22Rv1 (cell line): Measurements from ENCODE around the gene IKZF3.

Source experiments
- ZFX ChIP-seq: fragments of 450-650 bp; IDR thresholded peaks from 2 replicates; pipeline ENCODE4 v1.6.1; 2017; ENCODE audit warnings: antibody characterized with exemption, borderline replicate concordance
- TF ChIP-seq, protein P1 (sequence below): fragments of 450-650 bp; IDR thresholded peaks from 2 replicates; pipeline ENCODE4 v1.5.1; 2017; ENCODE audit warnings: mild to moderate bottlenecking

DNA sequence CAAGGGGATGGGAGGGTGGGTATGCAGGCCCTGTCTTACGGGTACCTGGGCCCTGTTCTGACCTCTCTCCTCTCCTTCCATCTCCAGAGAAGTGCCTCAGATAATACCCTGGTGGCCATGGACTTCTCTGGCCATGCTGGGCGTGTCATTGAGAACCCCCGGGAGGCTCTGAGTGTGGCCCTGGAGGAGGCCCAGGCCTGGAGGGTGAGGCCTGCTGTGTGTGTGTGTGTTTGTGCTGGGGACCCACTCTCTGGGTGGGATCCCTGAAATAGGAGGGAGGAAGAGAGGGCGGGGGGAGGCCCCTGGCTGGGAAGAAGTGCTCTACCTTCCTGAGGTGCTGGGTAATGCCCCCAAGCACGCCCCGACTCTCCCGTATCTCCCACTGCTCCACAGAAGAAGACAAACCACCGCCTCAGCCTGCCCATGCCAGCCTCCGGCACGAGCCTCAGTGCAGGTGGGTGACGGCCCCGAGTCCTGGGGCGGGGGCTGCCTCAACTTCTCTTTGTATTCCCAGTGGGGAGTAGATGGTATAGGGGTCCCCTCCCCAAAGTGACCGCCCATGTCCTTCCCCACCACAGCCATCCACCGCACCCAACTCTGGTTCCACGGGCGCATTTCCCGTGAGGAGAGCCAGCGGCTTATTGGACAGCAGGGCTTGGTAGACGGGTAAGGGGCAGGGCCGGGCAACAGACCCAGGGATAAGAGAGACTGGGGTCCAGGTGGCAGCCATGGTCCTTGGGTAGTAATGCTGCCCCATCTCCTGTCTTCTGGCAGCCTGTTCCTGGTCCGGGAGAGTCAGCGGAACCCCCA lies 118.6 kb downstream of the IKZF3 start:
- TF ChIP-seq, protein P1, sequence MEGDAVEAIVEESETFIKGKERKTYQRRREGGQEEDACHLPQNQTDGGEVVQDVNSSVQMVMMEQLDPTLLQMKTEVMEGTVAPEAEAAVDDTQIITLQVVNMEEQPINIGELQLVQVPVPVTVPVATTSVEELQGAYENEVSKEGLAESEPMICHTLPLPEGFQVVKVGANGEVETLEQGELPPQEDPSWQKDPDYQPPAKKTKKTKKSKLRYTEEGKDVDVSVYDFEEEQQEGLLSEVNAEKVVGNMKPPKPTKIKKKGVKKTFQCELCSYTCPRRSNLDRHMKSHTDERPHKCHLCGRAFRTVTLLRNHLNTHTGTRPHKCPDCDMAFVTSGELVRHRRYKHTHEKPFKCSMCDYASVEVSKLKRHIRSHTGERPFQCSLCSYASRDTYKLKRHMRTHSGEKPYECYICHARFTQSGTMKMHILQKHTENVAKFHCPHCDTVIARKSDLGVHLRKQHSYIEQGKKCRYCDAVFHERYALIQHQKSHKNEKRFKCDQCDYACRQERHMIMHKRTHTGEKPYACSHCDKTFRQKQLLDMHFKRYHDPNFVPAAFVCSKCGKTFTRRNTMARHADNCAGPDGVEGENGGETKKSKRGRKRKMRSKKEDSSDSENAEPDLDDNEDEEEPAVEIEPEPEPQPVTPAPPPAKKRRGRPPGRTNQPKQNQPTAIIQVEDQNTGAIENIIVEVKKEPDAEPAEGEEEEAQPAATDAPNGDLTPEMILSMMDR, result no peak
- TF ChIP-seq ZFX, result no peak
